ENCODE measurements around the gene NACC1. TPM values are rescaled to one million over a fixed set of nuclear protein-coding genes. Genes with fewer than 3 reads are reported as not detected.

Gene NACC1
- total and polyA plus RNA-seq, 2 of the 13 experiments (the other 11 are each of a cell fraction or from before 2014, with no cell fraction given), result 31.8 to 42.3 TPM

GRCh38 chr19:13164343-13165161 lies 46.5 kb downstream of the NACC1 start (continued):
- TF ChIP-seq JDP2 (CRISPR knock-in tag; IDR thresholded peaks at IDR 0.05; ENCODE audit: borderline replicate concordance), result no peak
- peak; percentile 92 for TF ChIP-seq PHF21A (CRISPR knock-in tag; IDR thresholded peaks at IDR 0.05)
- no peak for TF ChIP-seq AHDC1 (CRISPR knock-in tag; IDR thresholded peaks at IDR 0.05; ENCODE audit: borderline replicate concordance)
- peak; percentile 99 for TF ChIP-seq ELF1 (CRISPR knock-in tag; IDR thresholded peaks at IDR 0.05)
- no peak for TF ChIP-seq BRF2 (CRISPR knock-in tag; IDR thresholded peaks at IDR 0.05)
- no peak for TF ChIP-seq ZBTB34 (CRISPR knock-in tag; IDR thresholded peaks at IDR 0.05)
- no peak for TF ChIP-seq ZNF280D (CRISPR knock-in tag; IDR thresholded peaks at IDR 0.05)
- TF ChIP-seq NFAT5 (CRISPR knock-in tag; IDR thresholded peaks at IDR 0.05), result no peak; the same call in 1 of the 2 replicates
- TF ChIP-seq ZC3H4 (CRISPR knock-in tag; IDR thresholded peaks at IDR 0.05; ENCODE audit: borderline replicate concordance), result no peak
- TF ChIP-seq ASH2L (IDR thresholded peaks at IDR 0.05; ENCODE audit: insufficient read length, low read depth, low read length), result peak; percentile 64

Data from HepG2 (cell line).